HFFc6 (cell line): ENCODE data around the gene TRAPPC6A. TPM values are rescaled to one million over a fixed set of nuclear protein-coding genes. Genes with fewer than 3 reads are reported as not detected.

Source experiments
- DNase-seq: peaks from one replicate; pipeline ENCODE4 v3.0.0-alpha.2; 2018
- H3K27ac Mint-ChIP-seq: 2 replicates; pipeline ENCODE4 v1.8.0; 2020; ENCODE audit warnings: mild to moderate bottlenecking, mixed read lengths
- H3K27me3 Mint-ChIP-seq: 2 replicates; pipeline ENCODE4 v1.8.0; 2021; ENCODE audit warnings: mild to moderate bottlenecking, moderate library complexity, mixed read lengths; ENCODE audit not compliant: insufficient read depth
- H3K36me3 Mint-ChIP-seq: 2 replicates; pipeline ENCODE4 v1.8.0; 2021; ENCODE audit warnings: low read depth, mixed read lengths
- H3K4me1 Mint-ChIP-seq: 2 replicates; pipeline ENCODE4 v1.8.0; 2020; ENCODE audit warnings: low read depth, mixed read lengths
- H3K4me3 Mint-ChIP-seq: 2 replicates; pipeline ENCODE4 v1.8.0; 2020; ENCODE audit warnings: mild to moderate bottlenecking, moderate library complexity, mixed read lengths
- H3K9me3 Mint-ChIP-seq: 2 replicates; pipeline ENCODE4 v1.8.0; 2020; ENCODE audit warnings: mild to moderate bottlenecking, mixed read lengths
- total RNA-seq, 6 experiments: library from RNA; stranded (reverse); fragmentation: NEBNext Ultra II Directional; extraction: Animal tissue kit (Norgen Biotek cat#: 25700); gene quantifications; 2 replicates in 1 of 6; 3 replicates in 5 of 6; pipeline ENCODE4 v1.2.3, GENCODE V29; 2021
- TF ChIP-seq, protein P1 (sequence below): fragments of 200-600 bp; sonication (generic); IDR thresholded peaks from 2 replicates; pipeline ENCODE4 v1.5.0; 2021; ENCODE audit warnings: antibody characterized with exemption, mild to moderate bottlenecking

The TRAPPC6A gene
- total RNA-seq, 6 experiments from 2014 or later = 3.5 to 6.9 (median 5.2) TPM

- TF ChIP-seq, protein P1, sequence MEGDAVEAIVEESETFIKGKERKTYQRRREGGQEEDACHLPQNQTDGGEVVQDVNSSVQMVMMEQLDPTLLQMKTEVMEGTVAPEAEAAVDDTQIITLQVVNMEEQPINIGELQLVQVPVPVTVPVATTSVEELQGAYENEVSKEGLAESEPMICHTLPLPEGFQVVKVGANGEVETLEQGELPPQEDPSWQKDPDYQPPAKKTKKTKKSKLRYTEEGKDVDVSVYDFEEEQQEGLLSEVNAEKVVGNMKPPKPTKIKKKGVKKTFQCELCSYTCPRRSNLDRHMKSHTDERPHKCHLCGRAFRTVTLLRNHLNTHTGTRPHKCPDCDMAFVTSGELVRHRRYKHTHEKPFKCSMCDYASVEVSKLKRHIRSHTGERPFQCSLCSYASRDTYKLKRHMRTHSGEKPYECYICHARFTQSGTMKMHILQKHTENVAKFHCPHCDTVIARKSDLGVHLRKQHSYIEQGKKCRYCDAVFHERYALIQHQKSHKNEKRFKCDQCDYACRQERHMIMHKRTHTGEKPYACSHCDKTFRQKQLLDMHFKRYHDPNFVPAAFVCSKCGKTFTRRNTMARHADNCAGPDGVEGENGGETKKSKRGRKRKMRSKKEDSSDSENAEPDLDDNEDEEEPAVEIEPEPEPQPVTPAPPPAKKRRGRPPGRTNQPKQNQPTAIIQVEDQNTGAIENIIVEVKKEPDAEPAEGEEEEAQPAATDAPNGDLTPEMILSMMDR = no peak
- no peaks in the 10 kb centered on the region for H3K36me3 Mint-ChIP-seq
- H3K4me1 Mint-ChIP-seq = peaks cover 30% of the 10 kb centered on the region
- no peak overlapping the region for H3K27ac Mint-ChIP-seq
- H3K9me3 Mint-ChIP-seq = no peaks in the 10 kb centered on the region
- no peak overlapping the region for H3K4me3 Mint-ChIP-seq
- DNase-seq = no peak
- peaks cover 9% of the 10 kb centered on the region for H3K27me3 Mint-ChIP-seq
These were observed 5.3 kb downstream of the TRAPPC6A start for GRCh38 chr19:45172611-45173208.

DNA sequence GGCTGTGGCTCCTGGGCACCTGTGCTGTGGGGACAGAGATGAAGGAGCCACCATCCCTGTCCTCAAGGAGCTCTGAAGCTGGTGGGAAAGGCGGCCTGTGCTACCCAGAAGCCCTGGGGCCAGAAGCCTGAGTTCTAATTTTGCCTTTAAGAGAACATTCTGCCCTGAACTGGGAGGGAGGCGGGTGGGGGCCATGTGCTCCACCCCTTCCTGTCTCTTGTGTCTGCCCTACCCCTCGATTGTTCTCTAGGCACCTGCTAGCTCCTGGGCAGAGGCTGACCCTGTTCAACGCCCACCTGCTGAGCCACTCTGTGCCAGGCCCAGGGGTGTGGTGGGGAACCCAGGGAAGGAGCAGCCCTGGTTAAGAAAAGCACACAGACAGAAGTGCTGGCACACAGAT lies 5.9 kb downstream of the TRAPPC6A start:
- TF ChIP-seq, protein P1 = no peak
- peaks cover 25% of the 10 kb centered on the region for H3K4me1 Mint-ChIP-seq
- no peak overlapping the region for H3K4me3 Mint-ChIP-seq
- no peak for DNase-seq
- no peaks in the 10 kb centered on the region for H3K36me3 Mint-ChIP-seq
- H3K9me3 Mint-ChIP-seq = no peaks in the 10 kb centered on the region
- peaks cover 9% of the 10 kb centered on the region for H3K27me3 Mint-ChIP-seq
- no peak overlapping the region for H3K27ac Mint-ChIP-seq

DNA sequence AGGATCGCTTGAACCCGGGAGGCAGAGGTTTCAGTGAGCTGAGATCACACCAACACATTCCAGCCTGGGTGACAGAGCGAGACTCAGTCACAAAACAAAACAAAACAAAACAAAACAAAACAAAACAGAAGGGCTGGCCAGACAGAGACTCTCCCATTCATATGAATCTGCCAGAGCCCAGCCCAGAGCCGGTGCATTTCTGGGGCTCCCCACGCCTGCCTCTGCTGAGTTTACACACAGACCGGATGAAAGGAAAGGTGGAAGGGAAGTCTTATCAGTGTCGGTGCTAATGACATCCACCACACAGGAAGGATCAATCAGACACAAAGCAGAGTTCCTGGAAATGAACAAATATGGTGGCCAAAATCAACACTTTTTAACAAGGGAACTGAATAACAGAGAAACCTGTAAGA lies 6.8 kb downstream of the TRAPPC6A start:
- Mint-ChIP-seq H3K4me3 (no peak overlapping the region), H3K27ac (no peak overlapping the region)

GRCh38 chr19:45170146-45171106 lies 7.6 kb downstream of the TRAPPC6A start:
- no peaks in the 10 kb centered on the region for H3K36me3 Mint-ChIP-seq
- no peak overlapping the region for H3K27ac Mint-ChIP-seq
- no peaks in the 10 kb centered on the region for H3K9me3 Mint-ChIP-seq
- peaks cover 9% of the 10 kb centered on the region for H3K27me3 Mint-ChIP-seq
- H3K4me3 Mint-ChIP-seq = no peak overlapping the region
- TF ChIP-seq, protein P1 = no peak
- no peak for DNase-seq
- peaks cover 19% of the 10 kb centered on the region for H3K4me1 Mint-ChIP-seq

More for the DNA sequence above, 6.8 kb downstream of the TRAPPC6A start:
- Mint-ChIP-seq H3K36me3 (no peaks in the 10 kb centered on the region), H3K27me3 (peaks cover 9% of the 10 kb centered on the region), H3K4me1 (peaks cover 25% of the 10 kb centered on the region), H3K9me3 (no peaks in the 10 kb centered on the region)
- DNase-seq = no peak
- TF ChIP-seq, protein P1 = no peak

- Mint-ChIP-seq H3K9me3 (no peaks in the 10 kb centered on the region), H3K36me3 (no peaks in the 10 kb centered on the region), H3K27ac (no peak overlapping the region), H3K4me3 (no peak overlapping the region), H3K27me3 (peaks cover 9% of the 10 kb centered on the region), H3K4me1 (peaks cover 16% of the 10 kb centered on the region)
- DNase-seq = no peak
- TF ChIP-seq, protein P1 = no peak
These were observed 8.4 kb downstream of the TRAPPC6A start for GRCh38 chr19:45169602-45170001.
